Measurements from ENCODE around the gene SULT2B1. TPM values are rescaled to one million over a fixed set of nuclear protein-coding genes. Genes with fewer than 3 reads are reported as not detected.

Gene SULT2B1
- total and polyA plus RNA-seq, 5 experiments from 2014 or later: 0.18 TPM; not detected in 4

DNA sequence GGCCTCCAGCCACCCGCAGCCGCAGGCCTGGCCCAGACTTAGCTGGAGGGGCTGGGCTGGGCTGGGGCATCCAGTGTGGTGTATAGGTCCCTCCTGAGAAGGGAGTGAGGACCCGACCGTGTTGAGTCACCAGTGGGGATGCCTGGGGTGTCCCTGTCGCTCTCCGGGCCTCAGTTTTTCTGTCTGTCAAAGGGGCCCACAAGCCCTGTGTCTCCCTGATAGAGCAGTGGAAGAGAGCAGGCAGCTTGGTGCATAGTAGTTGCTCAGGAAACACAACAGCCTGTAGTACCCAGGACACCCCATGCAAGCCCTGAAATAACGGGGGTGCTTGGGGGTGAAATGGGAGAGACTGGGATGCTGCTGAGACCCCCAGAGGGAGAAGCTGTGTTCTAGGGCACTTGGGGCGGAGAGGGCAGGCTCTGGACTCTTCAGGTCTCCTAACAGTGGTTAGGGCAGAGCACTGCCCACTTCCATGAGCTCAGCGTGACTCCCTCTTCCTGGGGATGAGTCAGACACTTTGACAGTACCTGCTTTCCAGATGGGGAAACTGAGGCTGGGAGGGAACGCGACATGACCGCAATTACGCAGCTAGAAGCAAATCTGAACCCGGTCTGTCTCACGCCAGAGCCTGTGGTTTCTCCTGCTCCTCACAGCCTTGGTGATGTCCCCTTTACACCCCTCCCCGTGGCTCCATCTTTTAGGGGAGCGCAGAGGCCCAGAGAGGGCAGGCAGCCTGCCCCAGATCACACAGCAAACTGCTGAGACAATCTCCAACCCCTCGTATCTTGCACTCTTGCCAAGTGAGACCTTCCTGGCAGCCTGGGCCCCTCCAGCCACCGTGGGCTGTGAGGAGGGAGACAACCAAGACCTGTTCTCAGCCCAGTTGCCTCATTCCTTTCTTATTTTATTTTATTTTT is 692 bp downstream of the SULT2B1 start:
- DNase-seq (no peak), ATAC-seq (no peak)
- no peaks in the 10 kb centered on the region for H3K36me3 Mint-ChIP-seq
- no peaks in the 10 kb centered on the region for H3K9me3 Mint-ChIP-seq
- H3K4me1 Mint-ChIP-seq: peaks cover 0 to 2% (median 0%) of the 10 kb centered on the region in 4 donors
- H3K27me3 Mint-ChIP-seq: peaks cover 0 to 10% (median 1%) of the 10 kb centered on the region in 5 donors
- no peak overlapping the region for H3K27ac Mint-ChIP-seq
- POLR2A ChIA-PET: interaction anchor here (0.5 kb wide), 1 partner anchor 27 kb away, joined by 4 read pairs; no protein-coding TSS in a partner anchor
- H3K4me3 Mint-ChIP-seq: no peak overlapping the region

DNA sequence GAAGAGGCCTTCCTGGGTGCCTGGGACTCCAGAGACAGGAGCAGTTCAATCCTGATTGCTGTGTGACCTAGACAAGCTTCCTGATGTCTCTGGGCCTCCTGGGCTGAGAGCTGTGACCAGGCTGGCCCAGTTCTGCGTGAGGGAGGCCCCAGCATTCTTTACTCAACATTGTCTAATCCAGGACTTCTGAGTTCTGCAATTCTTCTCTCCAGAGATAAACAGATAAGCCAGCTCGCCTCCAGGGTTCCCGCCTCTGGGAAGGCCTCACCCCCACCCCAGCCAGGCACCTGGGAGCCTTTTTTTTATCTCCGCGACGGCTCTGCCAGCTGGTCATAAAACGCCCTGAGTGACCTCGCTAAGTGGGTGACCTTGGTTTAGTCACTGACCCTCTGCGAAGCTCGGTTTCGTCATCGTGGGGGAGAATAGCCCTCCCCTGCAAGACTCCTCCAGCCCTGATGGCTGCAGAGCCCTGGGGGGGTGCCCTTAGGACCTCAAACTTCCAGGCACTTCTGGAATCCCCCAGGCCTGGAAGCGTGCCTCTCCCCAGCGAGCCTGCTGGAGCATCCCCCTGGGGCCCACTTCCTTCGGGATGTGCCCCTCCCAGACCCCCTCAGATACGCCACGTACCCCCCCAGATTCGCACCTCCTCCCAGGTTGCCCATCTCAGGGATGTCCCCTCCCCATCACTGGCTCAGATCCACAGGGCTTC is 1.9 kb downstream of the SULT2B1 start:
- H3K4me3 Mint-ChIP-seq: no peak overlapping the region
- POLR2A ChIA-PET: interaction anchor here (0.5 kb wide), 1 partner anchor 26 kb away, joined by 4 read pairs; no protein-coding TSS in a partner anchor
- peaks cover 4 to 15% (median 4%) of the 10 kb centered on the region in 5 donors for H3K27me3 Mint-ChIP-seq
- ATAC-seq (no peak), DNase-seq (no peak)
- no peaks in the 10 kb centered on the region for H3K36me3 Mint-ChIP-seq
- H3K4me1 Mint-ChIP-seq: peaks cover 2 to 4% (median 2%) of the 10 kb centered on the region in 4 donors
- H3K27ac Mint-ChIP-seq: no peak overlapping the region
- H3K9me3 Mint-ChIP-seq: no peaks in the 10 kb centered on the region

DNA sequence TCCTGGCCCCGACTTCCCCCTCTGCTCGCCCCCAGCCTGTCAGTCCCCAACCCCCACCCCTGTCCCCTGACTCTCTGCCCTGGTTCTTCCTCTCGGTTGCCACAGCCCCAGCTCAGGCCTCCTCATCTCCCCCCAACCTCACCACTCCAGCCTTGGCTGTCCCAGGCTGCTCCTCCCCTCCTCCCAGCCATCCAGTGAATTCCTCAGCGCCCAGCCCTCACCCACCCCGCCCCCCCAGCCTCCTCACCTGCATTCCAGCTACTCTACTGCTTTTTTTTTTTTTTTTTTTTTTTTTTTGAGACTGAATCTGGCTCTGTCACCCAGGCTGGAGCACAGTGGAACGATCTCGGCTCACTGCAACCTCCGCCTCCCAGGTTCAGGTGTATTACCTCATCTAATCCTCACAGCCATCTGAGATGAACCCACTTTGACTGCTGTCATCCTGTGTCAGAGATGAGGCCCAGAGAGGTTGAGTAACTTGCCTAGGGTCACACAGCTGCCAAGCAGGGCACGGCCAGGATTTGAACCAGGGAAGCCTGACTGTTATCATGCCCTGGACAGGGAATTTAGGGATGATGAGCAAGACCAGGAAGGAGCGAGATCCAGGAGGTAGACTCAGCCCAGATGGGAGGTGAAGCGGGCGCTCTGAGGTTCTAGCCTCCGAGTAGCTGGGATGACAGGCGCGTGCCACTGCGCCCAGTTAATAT is 2.6 kb downstream of the SULT2B1 start:
- Mint-ChIP-seq H3K4me3 (peak overlapping the region in 1 of 10 donors; percentile 19), H3K27ac (no peak overlapping the region), H3K4me1 (peaks cover 2 to 6% (median 3%) of the 10 kb centered on the region in 4 donors), H3K36me3 (peaks cover 0 to 2% (median 0%) of the 10 kb centered on the region in 3 donors), H3K9me3 (no peaks in the 10 kb centered on the region), H3K27me3 (peaks cover 4 to 21% (median 9%) of the 10 kb centered on the region in 5 donors)
- ATAC-seq: no peak
- POLR2A ChIA-PET: no interaction called here
- DNase-seq: no peak

DNA sequence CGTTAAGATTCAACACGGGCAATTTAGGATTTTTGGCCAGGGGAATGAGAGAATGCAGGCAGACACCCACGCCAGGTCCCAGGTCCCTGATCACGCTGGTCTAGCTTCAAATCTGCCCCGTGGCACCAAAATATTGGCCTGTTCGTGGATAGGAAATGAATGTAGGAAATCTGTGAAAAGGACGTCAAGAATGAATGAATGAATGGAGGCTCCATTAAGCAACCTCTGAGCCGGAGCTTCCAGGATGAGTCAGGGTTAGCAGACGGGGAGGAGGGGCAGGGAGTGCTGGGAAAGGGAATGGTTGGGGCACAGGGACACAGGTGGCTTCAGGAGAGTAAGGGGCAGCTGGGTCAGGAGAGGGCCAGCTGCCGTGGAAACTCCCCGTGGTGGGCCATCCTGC is 4.2 kb downstream of the SULT2B1 start:
- Mint-ChIP-seq H3K4me3 (no peak overlapping the region), H3K36me3 (peaks cover 0 to 2% (median 0%) of the 10 kb centered on the region in 3 donors)

DNA sequence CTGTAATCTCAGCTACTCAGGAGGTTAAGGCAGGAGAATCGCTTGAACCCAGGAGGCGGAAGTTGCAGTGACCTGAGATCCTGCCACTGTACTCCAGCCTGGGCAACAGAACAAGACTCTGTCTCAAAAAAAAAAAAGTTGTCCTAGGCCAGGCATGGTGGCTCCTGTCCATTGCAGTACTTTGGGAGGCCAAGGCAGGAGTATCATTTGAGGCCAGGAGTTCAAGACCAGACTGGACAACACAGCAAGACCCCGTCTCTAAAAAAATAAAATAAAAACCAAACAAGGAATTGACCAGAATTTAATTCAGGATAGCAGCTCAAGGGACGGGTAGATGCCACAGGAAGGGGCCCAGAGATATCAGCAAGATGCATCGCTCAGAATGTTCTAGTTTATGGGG is 4.9 kb downstream of the SULT2B1 start:
- ATAC-seq (no peak), DNase-seq (no peak)
- H3K4me1 Mint-ChIP-seq: peaks cover 2 to 6% (median 3%) of the 10 kb centered on the region in 4 donors
- H3K27ac Mint-ChIP-seq: no peak overlapping the region
- H3K27me3 Mint-ChIP-seq: peaks cover 3 to 20% (median 8%) of the 10 kb centered on the region in 5 donors
- H3K4me3 Mint-ChIP-seq: no peak overlapping the region
- peaks cover 0 to 2% (median 0%) of the 10 kb centered on the region in 3 donors for H3K36me3 Mint-ChIP-seq
- no peaks in the 10 kb centered on the region for H3K9me3 Mint-ChIP-seq
- POLR2A ChIA-PET: no interaction called here

More for the DNA sequence above, 4.2 kb downstream of the SULT2B1 start:
- Mint-ChIP-seq H3K27ac (no peak overlapping the region), H3K27me3 (peaks cover 4 to 25% (median 10%) of the 10 kb centered on the region in 5 donors), H3K4me1 (peaks cover 2 to 6% (median 3%) of the 10 kb centered on the region in 4 donors), H3K9me3 (no peaks in the 10 kb centered on the region)
- no peak for DNase-seq
- POLR2A ChIA-PET: no interaction called here
- no peak for ATAC-seq

DNA sequence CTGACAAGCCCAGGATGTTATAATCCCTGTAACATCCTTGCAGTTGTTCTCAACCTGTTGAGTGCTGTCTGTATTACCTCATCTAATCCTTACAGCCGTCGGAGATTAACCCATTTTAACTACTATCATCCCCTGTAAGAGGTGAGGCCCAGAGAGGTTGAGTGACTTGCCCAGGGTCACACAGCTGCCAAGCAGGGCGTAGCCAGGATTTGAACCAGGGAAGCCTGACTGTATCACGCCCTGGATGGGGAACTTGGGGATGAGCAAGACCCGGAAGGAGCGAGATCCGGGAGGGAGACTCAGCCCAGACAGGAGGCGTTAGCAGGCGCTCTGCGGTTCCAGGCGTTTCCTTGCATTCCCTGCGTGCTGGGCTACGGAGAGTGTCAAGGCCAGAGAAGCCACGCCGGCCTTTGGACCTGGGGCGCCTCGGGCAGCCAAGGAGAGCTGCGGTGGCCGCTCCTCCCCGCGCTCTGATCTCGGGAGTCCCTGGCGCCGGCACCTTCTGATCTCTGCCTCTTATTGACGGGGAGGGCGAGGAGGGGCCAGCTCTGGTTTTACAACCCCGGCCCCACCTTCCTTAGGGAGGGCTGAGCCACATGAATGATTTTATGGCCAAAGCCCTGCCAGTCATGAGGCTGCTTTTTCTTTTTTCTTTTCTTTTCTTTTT is 6.2 kb downstream of the SULT2B1 start:
- Mint-ChIP-seq H3K27ac (no peak overlapping the region), H3K9me3 (no peaks in the 10 kb centered on the region), H3K4me3 (peak overlapping the region in 3 of 10 donors; percentile 14 to 31 (median 25)), H3K36me3 (peaks cover 0 to 2% (median 0%) of the 10 kb centered on the region in 3 donors), H3K27me3 (peaks cover 3 to 20% (median 8%) of the 10 kb centered on the region in 5 donors), H3K4me1 (peaks cover 2 to 6% (median 3%) of the 10 kb centered on the region in 4 donors)
- DNase-seq (no peak), ATAC-seq (peak; percentile 14 to 43)
- POLR2A ChIA-PET: interaction anchor here (0.7 to 1.1 kb wide), 3 partner anchors 9 to 59 kb away, joined by 5 to 7 read pairs (median 6); no protein-coding TSS in a partner anchor

DNA sequence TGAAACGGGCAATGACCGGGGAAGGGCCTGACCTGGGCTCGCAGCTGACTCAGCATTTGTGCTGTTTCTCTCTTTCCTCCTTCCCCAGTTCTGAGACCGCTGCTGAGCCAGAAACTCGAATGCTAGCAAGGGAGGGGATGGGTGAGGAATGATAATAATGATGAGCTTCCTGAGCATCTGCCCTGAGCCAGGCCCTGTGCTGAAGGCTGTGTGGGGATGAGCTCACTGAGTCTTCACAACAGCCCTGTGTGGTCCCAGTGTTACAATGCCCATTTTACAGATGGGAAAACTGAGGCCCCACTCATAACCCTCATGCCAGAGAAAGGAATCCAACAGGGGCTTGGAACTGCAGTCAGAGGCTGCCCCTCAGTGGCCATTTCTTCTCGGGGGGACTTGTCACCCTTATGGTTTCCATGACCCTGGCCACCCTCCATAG is 8.1 kb downstream of the SULT2B1 start:
- H3K4me3 Mint-ChIP-seq: no peak overlapping the region
- POLR2A ChIA-PET: no interaction called here
- H3K27ac Mint-ChIP-seq: no peak overlapping the region
- H3K9me3 Mint-ChIP-seq: no peaks in the 10 kb centered on the region
- H3K36me3 Mint-ChIP-seq: peaks cover 0 to 2% (median 0%) of the 10 kb centered on the region in 3 donors
- H3K27me3 Mint-ChIP-seq: peaks cover 3 to 19% (median 8%) of the 10 kb centered on the region in 5 donors
- ATAC-seq: no peak
- H3K4me1 Mint-ChIP-seq: peaks cover 2 to 6% (median 3%) of the 10 kb centered on the region in 4 donors
- DNase-seq: peak in 1 of 10 donors; percentile 3

DNA sequence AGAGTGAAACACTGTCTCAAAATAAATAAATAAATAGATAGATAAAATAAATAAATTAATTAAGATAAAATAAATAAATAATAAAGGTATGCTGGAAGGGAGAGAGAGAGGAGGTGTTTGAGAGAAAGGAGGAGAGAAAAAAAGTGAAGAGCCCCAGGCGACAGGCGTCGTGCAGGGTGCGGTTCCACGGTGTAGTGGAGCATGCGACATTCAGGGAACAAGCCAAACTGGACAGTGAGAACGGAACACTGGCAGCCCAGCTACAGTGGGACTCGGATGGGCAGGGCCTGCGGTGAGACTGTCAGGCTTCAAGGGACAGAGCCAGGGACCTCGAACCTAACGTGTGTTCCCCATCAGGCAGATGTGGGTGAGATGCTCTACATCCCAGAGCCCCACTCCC is 9.4 kb downstream of the SULT2B1 start:
- no peaks in the 10 kb centered on the region for H3K9me3 Mint-ChIP-seq
- H3K27me3 Mint-ChIP-seq: peaks cover 3 to 20% (median 8%) of the 10 kb centered on the region in 5 donors
- no peak overlapping the region for H3K4me3 Mint-ChIP-seq
- ATAC-seq (no peak), DNase-seq (no peak)
- H3K36me3 Mint-ChIP-seq: peaks cover 0 to 2% (median 0%) of the 10 kb centered on the region in 3 donors
- no peak overlapping the region for H3K27ac Mint-ChIP-seq
- POLR2A ChIA-PET: no interaction called here
- peaks cover 2 to 6% (median 3%) of the 10 kb centered on the region in 4 donors for H3K4me1 Mint-ChIP-seq

DNA sequence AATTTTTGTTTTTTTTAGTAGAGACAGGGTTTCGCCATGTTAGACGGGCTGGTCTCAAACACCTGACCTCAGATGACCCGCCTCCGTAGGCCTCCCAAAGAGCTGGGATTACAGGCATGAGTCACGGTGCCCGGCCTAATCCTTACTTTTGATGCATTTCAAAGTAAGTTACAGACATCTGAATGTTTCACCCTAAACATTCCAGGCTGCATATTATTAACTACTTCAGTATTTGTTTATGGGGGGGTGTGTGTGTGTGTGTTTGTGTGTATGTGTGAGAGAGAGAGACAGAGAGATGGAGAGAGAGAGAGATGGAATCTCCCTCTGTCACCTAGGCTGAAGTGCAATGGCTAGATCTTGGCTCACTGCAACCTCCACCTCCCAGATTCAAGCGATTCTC is 13.1 kb downstream of the SULT2B1 start:
- Mint-ChIP-seq H3K27ac (no peak overlapping the region), H3K9me3 (no peaks in the 10 kb centered on the region), H3K4me1 (no peaks in the 10 kb centered on the region), H3K27me3 (peaks cover 0 to 15% (median 4%) of the 10 kb centered on the region in 5 donors), H3K4me3 (no peak overlapping the region), H3K36me3 (no peaks in the 10 kb centered on the region)
- POLR2A ChIA-PET: interaction anchor here (0.6 kb wide), 1 partner anchor 75 kb away, joined by 5 read pairs; no protein-coding TSS in a partner anchor
- DNase-seq (no peak), ATAC-seq (no peak)

DNA sequence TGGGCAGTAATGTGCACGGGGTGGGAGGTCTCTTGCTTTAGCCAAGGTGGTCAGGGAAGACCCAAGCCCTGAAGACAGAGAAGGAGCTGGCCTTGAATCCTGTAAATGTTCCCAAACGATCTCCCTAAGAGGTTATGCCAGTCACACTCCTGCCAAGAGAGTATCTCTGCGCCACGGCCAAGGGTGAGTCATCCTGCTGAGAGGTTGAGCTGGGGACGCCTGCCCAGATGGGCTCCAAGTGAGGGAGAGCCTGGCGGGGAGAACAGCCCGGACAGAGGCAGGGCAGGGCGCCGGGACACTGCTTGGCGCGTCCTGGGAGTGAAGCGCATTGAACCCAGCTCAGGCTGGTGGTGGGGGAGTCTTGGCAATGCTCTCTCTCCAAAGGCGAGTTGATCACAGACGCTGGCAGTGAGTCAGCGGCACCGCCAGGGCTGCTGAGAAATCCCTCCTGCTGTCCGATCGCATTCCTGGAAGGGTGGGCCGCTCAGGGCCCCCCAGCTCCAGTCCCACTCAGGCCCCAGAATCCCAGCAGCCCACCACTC is 16.4 kb downstream of the SULT2B1 start:
- Mint-ChIP-seq H3K4me1 (no peaks in the 10 kb centered on the region), H3K9me3 (no peaks in the 10 kb centered on the region), H3K27ac (no peak overlapping the region), H3K4me3 (no peak overlapping the region), H3K27me3 (peaks cover 0 to 13% (median 5%) of the 10 kb centered on the region in 5 donors), H3K36me3 (no peaks in the 10 kb centered on the region)
- POLR2A ChIA-PET: no interaction called here
- ATAC-seq (no peak), DNase-seq (no peak)

DNA sequence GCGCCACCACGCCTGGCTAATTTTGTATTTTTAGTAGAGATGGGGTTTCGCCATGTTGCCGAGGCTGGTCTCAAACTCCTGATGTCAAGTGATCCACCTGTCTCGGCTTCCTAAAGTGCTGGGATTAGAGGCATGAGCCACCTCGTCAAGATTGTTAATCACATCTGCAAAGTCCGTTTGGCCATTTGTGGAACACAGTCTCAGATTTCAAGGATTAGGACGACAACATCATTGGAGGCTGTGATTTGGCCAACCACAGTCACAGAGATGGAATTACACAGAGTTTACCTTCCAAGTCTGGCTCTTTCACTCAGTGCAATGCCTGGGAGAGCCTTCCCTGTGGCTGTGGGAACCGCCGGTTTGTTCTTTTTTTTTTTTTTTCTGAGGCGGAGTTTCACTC is 17.8 kb downstream of the SULT2B1 start:
- no peak for DNase-seq
- Mint-ChIP-seq H3K4me3 (no peak overlapping the region), H3K9me3 (no peaks in the 10 kb centered on the region), H3K36me3 (no peaks in the 10 kb centered on the region), H3K27me3 (peaks cover 0 to 13% (median 5%) of the 10 kb centered on the region in 5 donors), H3K27ac (no peak overlapping the region), H3K4me1 (peaks cover 0 to 4% (median under 1%) of the 10 kb centered on the region in 4 donors)
- POLR2A ChIA-PET: no interaction called here
- no peak for ATAC-seq

Data from naive thymus-derived CD8-positive, alpha-beta T cell (primary cell).